Diencephalon (tissue), 1 donor: ENCODE data around the gene CADM3. TPM values are rescaled to one million over a fixed set of nuclear protein-coding genes. Genes with fewer than 3 reads are reported as not detected.

ENCODE experiments used
- small RNA-seq: library from RNA; depleted of rRNA; stranded (forward); fragments of <200 nt; gene quantifications from one replicate; pipeline ENCODE3, GENCODE V24; 2014
- total RNA-seq: library from RNA; depleted of rRNA; stranded (reverse); fragments of >200 nt; gene quantifications from one replicate; pipeline ENCODE4 v1.2.3, GENCODE V29; 2014

The CADM3 gene, protein sequence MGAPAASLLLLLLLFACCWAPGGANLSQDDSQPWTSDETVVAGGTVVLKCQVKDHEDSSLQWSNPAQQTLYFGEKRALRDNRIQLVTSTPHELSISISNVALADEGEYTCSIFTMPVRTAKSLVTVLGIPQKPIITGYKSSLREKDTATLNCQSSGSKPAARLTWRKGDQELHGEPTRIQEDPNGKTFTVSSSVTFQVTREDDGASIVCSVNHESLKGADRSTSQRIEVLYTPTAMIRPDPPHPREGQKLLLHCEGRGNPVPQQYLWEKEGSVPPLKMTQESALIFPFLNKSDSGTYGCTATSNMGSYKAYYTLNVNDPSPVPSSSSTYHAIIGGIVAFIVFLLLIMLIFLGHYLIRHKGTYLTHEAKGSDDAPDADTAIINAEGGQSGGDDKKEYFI
- 134 TPM for total RNA-seq

GRCh38 chr1:159171254-159171687, at the start of gene CADM3:
CADM3 (plus strand) TSS chr1:159171615; CDS start chr1:159171766, 151 bp downstream.

DNA sequence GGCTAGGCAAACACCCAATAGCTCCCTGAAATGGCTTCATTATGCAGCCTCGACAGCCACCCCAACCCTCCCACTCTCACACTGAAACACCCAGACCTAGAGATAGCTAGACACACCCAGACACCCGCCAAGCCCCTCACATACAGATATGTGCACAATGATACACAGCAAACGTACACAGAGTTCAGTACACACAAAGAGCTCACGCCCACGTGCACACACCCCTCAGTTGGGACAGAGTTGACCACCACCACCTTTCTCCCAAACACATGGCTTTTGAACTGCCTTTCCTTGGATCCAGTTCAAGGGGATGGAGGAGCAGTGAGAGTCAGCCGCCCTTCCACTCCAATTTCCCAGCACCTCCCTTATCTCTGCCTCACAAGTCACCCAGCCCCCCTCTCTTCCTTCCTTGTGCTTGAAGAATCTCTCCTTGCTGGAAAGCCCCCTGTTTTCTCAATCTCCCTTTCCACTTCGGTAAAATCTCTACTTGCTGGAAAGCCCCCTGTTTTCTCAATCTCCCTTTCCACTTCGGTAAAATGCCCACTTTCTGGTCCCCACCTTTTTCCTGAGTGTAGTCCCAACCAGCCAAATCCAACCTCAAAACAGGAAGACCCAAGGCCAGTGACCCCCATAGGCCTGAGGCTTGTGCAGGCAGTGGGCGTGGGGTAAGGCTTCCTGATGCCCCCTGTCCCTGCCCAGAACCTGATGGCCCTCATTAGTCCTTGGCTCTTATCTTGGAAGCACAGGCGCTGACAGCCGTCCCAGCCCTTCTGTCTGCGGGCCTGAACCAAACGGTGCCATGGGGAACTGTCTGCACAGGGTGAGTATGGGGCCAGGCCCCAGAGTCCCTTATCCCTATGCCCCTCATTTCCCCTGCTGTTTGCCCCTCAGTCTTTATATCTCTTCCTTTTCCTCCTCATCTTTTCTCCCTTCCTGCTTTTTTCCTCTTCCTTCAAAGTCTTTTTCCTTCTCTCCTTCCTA, 33.0 kb downstream of the CADM3 start, which contains the start of gene ACKR1:
ACKR1 (plus strand) TSS at position 715 of the 981 bp plus-strand sequence; CDS start at position 800, 85 bp downstream.

Small RNAs within 50 kb of the gene (small RNA-seq; reads per million reads assigned to genes)
- gene RNA5SP60 = not detected

Other genes with a start within 250 kb of the CADM3 start
- gene PYHIN1, start 240.1 kb upstream of the CADM3 start, total RNA-seq = not detected
- 18.2 TPM for gene IFI16, start 161.7 kb upstream of the CADM3 start, total RNA-seq
- 9.9 TPM for gene AIM2, start 94.8 kb upstream of the CADM3 start, total RNA-seq
- 0.92 TPM for gene ACKR1, start 33.3 kb downstream of the CADM3 start, total RNA-seq
- gene FCER1A, start 130.7 kb downstream of the CADM3 start, total RNA-seq = not detected